ENCODE data around the gene HMCN2.

DNA sequence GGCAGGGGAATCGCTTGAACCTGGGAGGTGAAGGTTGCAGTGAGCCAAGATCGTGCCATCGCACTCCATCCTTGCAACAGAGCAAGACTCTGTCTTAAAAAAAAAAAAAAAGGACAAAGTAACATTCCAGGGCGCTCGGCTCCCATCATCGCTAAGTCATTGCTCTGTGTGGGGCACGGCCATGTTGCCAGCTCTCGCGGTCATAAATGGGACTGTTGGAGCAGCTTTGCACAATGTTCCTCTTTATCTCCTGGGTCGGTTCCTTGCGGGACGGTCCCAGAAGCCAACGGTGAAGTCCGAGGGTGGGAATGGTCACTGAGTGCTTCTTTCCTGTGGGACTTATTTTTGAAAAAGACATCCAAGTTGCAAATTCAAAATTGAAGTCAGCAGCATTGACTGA lies 65.5 kb downstream of the HMCN2 start:
- TF ChIP-seq, protein P1, sequence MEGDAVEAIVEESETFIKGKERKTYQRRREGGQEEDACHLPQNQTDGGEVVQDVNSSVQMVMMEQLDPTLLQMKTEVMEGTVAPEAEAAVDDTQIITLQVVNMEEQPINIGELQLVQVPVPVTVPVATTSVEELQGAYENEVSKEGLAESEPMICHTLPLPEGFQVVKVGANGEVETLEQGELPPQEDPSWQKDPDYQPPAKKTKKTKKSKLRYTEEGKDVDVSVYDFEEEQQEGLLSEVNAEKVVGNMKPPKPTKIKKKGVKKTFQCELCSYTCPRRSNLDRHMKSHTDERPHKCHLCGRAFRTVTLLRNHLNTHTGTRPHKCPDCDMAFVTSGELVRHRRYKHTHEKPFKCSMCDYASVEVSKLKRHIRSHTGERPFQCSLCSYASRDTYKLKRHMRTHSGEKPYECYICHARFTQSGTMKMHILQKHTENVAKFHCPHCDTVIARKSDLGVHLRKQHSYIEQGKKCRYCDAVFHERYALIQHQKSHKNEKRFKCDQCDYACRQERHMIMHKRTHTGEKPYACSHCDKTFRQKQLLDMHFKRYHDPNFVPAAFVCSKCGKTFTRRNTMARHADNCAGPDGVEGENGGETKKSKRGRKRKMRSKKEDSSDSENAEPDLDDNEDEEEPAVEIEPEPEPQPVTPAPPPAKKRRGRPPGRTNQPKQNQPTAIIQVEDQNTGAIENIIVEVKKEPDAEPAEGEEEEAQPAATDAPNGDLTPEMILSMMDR (conservative IDR thresholded peaks at IDR 0.05), result no peak
- no peak for TF ChIP-seq ZFX (IDR thresholded peaks at IDR 0.05)
